ENCODE measurements around the gene IFI27. TPM values are rescaled to one million over a fixed set of nuclear protein-coding genes. Genes with fewer than 3 reads are reported as not detected.

Gene IFI27
- total and polyA plus RNA-seq, 2 of the 8 experiments (the other 6 are each of a cell fraction or from before 2014, with no cell fraction given): 0.76 to 2.2 TPM

- TF ChIP-seq ATF2 (IDR thresholded peaks at IDR 0.05; ENCODE audit: low read length) (no peak), SUZ12 (IDR thresholded peaks at IDR 0.05; ENCODE audit: low read length) (no peak), CTCF (IDR thresholded peaks at IDR 0.05; ENCODE audit: control extremely low read depth in 1 of 3, insufficient read depth in 1 of 3, low read depth in 1 of 3, low read length in 3 of 3) (no peak)
Observed at GRCh38 chr14:94113490-94113889, 3.0 kb downstream of the IFI27 start (continued).
